ENCODE measurements around the gene FCHO2. TPM values are rescaled to one million over a fixed set of nuclear protein-coding genes. Genes with fewer than 3 reads are reported as not detected.

The FCHO2 gene
- total RNA-seq, 4 donors from 2014 or later = 20.2 to 38.0 (median 28.3) TPM

DNA sequence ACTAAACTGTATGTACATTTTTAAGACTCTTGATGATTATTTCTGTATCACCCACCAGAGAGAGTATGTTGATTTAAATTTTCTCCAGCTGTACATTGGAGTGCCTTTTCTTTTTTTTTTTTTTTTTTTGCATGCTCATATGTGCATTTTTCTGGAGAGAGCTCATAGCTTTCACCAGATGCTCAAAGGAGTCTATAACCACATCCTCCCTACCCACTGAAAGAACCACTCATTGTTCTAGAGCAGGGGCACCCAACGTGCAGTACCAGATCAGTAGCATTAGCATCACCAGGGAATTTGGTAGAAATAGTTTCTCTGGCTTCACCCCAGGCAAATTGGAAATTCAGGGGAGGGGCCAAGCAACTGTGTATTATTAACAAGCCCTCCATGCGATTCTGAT lies 110.6 kb downstream of the FCHO2 start:
- no peak for DNase-seq
- Histone ChIP-seq H3K4me3 (no peak overlapping the region), H3K4me1 (no peaks in the 10 kb centered on the region), H3K9me3 (no peaks in the 10 kb centered on the region), H3K36me3 (peaks cover 0 to 38% (median 0%) of the 10 kb centered on the region in 3 donors), H3K27ac (no peak overlapping the region), H3K27me3 (no peaks in the 10 kb centered on the region)
- TF ChIP-seq, protein P1, sequence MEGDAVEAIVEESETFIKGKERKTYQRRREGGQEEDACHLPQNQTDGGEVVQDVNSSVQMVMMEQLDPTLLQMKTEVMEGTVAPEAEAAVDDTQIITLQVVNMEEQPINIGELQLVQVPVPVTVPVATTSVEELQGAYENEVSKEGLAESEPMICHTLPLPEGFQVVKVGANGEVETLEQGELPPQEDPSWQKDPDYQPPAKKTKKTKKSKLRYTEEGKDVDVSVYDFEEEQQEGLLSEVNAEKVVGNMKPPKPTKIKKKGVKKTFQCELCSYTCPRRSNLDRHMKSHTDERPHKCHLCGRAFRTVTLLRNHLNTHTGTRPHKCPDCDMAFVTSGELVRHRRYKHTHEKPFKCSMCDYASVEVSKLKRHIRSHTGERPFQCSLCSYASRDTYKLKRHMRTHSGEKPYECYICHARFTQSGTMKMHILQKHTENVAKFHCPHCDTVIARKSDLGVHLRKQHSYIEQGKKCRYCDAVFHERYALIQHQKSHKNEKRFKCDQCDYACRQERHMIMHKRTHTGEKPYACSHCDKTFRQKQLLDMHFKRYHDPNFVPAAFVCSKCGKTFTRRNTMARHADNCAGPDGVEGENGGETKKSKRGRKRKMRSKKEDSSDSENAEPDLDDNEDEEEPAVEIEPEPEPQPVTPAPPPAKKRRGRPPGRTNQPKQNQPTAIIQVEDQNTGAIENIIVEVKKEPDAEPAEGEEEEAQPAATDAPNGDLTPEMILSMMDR (IDR thresholded peaks at IDR 0.05) = no peak
- no peak for TF ChIP-seq POLR2A (IDR thresholded peaks at IDR 0.05)

DNA sequence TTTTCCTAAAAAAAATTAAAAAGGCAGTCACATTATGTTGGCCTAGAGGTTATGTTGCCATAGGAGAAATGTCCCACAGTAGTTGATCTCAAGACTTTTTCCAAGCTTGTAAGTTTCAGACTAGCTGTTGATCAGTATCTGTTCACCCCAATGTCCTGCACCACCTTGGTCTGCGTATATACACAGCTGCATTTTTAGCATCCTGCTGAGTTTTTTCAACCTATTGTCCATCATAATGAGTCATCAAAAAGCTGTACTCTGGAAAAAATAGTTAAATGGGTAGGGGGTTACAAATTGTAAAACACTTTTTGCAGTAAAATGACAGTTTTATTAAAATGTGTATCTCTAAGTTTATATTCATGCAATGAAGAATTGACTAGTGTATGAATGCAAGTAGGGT lies 111.4 kb downstream of the FCHO2 start:
- Histone ChIP-seq H3K4me1 (no peaks in the 10 kb centered on the region), H3K27me3 (no peaks in the 10 kb centered on the region), H3K36me3 (peaks cover 0 to 44% (median 0%) of the 10 kb centered on the region in 3 donors)

DNA sequence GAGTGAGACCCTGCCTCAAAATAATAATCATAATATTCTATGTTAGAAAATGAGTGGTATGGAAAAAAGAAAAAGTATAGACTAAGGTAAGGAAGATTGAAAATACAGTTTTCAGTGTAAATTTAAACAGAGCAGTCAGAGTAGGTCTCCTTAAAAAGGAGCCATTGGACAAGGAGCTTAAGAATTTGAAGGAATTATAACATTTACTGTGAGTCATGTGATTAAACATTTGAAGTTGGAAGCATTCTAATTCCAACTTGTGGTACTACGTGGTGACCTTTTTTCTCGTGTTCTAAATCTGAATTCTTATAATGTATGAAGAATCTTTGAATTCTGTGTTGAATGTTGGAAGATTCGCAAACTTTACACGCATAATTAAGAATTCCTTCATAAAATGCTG lies 125.3 kb downstream of the FCHO2 start:
- Histone ChIP-seq H3K27ac (no peak overlapping the region), H3K4me3 (no peak overlapping the region), H3K4me1 (no peaks in the 10 kb centered on the region), H3K36me3 (peaks cover 0 to 70% (median 0%) of the 10 kb centered on the region in 3 donors), H3K27me3 (no peaks in the 10 kb centered on the region), H3K9me3 (no peaks in the 10 kb centered on the region)
- DNase-seq = no peak
- TF ChIP-seq POLR2A (IDR thresholded peaks at IDR 0.05) = no peak
- TF ChIP-seq, protein P1 (IDR thresholded peaks at IDR 0.05) = no peak

More for the DNA sequence above, 111.4 kb downstream of the FCHO2 start:
- Histone ChIP-seq H3K27ac (no peak overlapping the region), H3K4me3 (no peak overlapping the region), H3K9me3 (no peaks in the 10 kb centered on the region)
- no peak for TF ChIP-seq POLR2A (IDR thresholded peaks at IDR 0.05)
- TF ChIP-seq, protein P1 (IDR thresholded peaks at IDR 0.05) = no peak
- no peak for DNase-seq

DNA sequence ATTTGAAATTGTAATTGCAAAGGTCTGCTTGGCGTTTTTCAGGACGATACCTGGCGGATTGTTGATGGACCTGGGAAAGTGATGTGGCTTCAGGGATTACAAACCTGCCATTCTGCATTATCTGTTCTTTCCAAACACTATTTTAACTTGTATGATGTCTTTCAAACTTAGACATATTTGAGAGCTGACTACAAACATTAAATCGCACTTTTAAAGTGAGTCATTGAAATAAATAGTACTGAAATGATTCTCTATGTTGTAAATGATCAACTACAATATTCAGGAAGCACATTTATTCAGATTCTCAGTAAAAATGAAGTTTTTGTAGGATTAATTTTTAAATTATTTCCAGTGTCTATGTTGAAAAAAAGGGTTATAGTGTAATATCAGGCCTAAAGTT lies 132.2 kb downstream of the FCHO2 start:
- no peaks in the 10 kb centered on the region for H3K27me3 ChIP-seq
- H3K4me3 ChIP-seq = no peak overlapping the region
- TF ChIP-seq, protein P1 (IDR thresholded peaks at IDR 0.05) = no peak
- TF ChIP-seq POLR2A (IDR thresholded peaks at IDR 0.05) = no peak
- no peaks in the 10 kb centered on the region for H3K9me3 ChIP-seq
- no peak for DNase-seq
- H3K36me3 ChIP-seq = peaks cover 0 to 46% (median 0%) of the 10 kb centered on the region in 3 donors
- H3K27ac ChIP-seq = no peak overlapping the region
- no peaks in the 10 kb centered on the region for H3K4me1 ChIP-seq

DNA sequence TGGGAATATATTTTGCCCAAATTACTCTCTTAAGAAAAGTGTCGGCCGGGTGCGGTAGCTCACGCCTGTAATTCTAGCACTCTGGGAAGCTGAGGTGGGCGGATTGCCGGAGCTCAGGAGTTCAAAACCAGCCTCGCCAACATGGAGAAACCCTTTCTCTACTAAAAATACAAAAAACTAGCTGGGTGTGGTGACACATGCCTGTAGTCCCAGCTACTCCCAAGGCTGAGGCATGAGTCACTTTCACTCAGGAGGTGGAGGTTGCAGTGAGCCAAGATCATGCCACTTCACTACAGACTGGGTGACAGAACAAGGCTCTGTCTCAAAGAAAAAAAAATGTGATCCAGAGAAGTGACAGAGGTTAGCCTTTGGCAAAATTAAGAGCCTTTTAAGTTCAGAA lies 138.1 kb downstream of the FCHO2 start:
- peaks cover 0 to 12% (median 0%) of the 10 kb centered on the region in 3 donors for H3K36me3 ChIP-seq
- peak in 1 of 3 donors; percentile 51 for DNase-seq
- H3K9me3 ChIP-seq = no peaks in the 10 kb centered on the region
- H3K27me3 ChIP-seq = no peaks in the 10 kb centered on the region
- no peaks in the 10 kb centered on the region for H3K4me1 ChIP-seq
- H3K4me3 ChIP-seq = no peak overlapping the region
- no peak for TF ChIP-seq POLR2A (IDR thresholded peaks at IDR 0.05)
- H3K27ac ChIP-seq = no peak overlapping the region

DNA sequence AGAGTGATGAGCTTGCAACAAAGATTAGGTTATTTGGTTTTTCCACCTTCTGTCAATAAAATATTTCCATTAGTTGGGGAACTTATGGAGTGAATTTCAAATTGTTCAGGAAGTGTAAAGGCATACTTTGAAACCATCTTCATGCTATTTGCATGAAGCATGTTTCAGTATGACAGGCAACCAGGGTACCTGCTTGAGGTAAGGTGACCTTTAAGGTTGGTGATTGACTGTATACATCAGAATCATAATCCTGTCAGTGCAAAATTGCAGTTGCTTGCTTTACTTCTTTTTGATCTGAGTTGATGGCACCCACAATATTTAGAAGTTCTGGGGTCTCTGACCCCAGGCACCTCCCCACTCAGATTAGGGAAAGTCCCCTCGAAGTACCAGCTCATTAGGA lies 138.6 kb downstream of the FCHO2 start:
- no peaks in the 10 kb centered on the region for H3K4me1 ChIP-seq
- no peak for TF ChIP-seq POLR2A (IDR thresholded peaks at IDR 0.05)
- TF ChIP-seq, protein P1 (IDR thresholded peaks at IDR 0.05) = no peak
- no peak overlapping the region for H3K4me3 ChIP-seq
- H3K27me3 ChIP-seq = no peaks in the 10 kb centered on the region
- DNase-seq = no peak
- no peaks in the 10 kb centered on the region for H3K9me3 ChIP-seq
- no peak overlapping the region for H3K27ac ChIP-seq
- H3K36me3 ChIP-seq = peaks cover 0 to 10% (median 0%) of the 10 kb centered on the region in 3 donors
